ENCODE data around the gene PSMG1.
A peak's percentile ranks its signal among the peaks of the same experiment; 100 is the strongest.
"Not testable (repeated sequence)": the region's sequence is repeated elsewhere in the genome, so short reads cannot be mapped to it uniquely, and the experiment has no call there.

The PSMG1 gene

GRCh38 chr21:39156024-39156423, 27.2 kb downstream of the PSMG1 start:
- no peak for DNase-seq (ENCODE audit: low spot score)

DNA sequence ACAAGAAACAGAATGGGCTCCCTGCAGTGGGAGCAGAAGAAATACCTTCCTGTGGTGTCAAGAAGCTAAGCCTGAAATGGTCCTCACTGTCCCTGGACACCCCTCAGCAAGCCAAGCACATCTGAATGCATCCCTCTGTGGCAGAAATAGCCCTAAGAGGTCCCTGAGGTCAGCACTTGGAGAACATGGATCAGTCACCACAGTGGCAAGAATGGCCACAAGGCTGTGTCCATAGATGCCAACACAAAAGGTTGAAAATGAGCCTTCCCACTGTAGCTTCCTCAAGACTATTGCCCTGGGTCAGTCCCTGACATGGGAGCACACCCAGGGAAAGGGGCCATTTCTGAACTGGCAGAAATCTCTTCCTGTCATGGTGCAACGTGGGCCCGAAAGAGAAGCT, 27.7 kb downstream of the PSMG1 start:
- no peak for DNase-seq (ENCODE audit: low spot score)

GRCh38 chr21:39153842-39154241, 29.4 kb downstream of the PSMG1 start:
- DNase-seq (ENCODE audit: low spot score), result no peak

DNA sequence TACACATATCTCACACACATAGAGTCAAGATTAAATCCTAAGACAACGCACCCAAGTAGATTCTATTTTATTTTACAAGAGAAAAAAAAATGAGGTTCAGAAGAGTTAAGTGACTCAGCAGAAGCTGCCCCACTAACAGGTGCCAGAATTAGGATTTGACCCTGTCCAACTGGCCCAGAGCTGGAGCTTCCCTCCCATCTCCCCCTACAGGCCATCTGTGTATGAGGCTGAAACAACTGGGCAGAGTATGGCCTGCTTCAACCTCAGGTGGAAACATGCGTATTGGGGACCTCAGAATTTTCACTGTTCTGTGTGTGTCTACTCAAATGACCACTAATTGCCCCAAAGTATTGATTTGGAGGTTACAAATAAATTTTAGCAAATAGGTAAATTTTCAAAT, 29.9 kb downstream of the PSMG1 start:
- peak; percentile 42 for DNase-seq (ENCODE audit: low spot score)

DNA sequence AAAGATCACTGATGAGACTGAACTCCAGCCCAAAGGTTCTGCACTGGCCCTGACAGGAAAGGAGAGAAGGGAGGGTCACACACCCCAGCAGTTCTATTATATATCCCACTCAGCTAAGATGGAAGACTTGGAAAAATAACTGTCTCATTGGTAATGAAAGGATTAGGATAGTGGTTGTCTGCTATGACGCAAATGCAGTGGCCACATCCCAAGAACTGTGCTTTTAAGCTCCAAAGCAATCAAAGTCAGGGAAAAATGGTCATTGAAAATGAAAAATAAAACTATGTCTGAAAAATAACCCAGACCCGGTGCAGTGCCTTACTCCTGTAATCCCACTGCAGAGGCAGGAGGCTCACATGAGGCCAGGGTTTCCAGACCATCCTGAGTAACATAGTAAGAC, 31.0 kb downstream of the PSMG1 start:
- no peak for DNase-seq (ENCODE audit: low spot score)

DNA sequence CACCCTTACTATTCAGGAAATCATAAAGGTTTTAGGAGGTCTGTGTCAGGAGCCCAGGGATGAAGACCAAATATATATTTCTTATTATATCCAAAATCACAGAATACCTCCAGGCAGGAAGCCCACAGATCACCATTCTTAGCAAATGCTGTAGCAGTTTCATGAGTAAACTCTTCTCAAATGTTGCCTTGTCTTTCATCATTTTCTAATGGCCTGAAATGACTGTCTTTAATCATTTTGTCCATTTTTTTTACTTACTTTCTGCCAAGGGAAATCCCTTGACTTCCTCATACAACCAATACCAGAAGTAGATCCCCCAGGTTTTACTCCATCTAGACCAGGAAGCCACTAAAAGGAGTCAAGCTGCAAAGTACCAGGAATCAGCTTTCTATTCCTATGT, 32.4 kb downstream of the PSMG1 start:
- no peak for DNase-seq (ENCODE audit: low spot score)

DNA sequence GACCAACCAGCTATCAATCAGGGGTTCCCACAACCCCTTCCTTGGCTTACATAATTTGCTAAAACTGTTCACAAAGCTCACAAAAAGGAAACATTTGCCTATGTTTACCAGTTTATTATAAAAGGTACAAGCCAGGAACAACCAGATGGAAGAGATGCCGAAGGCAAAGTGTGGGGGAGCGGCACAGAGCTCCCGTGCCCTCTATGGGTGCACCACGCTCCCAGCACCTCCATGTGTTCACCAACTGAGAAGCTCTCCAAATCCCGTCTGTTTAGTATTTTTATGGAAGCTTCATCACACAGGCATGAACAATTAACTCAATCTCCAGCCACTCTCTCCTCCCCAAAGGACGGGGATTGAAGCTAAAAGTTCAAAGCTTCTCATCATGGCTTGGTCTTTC, 32.9 kb downstream of the PSMG1 start:
- no peak for DNase-seq (ENCODE audit: low spot score)

- DNase-seq (ENCODE audit: low spot score), result no peak
These were observed 33.4 kb downstream of the PSMG1 start for GRCh38 chr21:39149882-39150281.

DNA sequence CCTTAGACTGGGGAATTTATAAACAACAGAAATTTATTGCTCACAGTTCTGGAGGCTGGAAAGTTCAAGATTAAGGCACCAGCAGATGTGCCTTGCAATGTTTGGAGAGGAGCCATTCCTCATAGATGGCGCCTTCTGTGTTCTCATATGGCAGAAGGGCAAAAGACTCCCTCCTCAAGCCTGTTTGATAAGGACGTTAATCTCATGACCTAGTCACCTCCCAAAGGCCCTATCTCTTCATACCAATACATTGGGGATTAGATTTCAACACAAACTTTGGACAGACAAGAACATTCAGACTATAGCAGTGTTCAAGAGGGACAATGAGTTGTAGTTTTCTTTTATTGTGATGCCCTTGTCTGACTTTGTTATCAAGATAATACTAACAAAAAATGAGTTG, 34.3 kb downstream of the PSMG1 start:
- no peak for DNase-seq (ENCODE audit: low spot score)

DNA sequence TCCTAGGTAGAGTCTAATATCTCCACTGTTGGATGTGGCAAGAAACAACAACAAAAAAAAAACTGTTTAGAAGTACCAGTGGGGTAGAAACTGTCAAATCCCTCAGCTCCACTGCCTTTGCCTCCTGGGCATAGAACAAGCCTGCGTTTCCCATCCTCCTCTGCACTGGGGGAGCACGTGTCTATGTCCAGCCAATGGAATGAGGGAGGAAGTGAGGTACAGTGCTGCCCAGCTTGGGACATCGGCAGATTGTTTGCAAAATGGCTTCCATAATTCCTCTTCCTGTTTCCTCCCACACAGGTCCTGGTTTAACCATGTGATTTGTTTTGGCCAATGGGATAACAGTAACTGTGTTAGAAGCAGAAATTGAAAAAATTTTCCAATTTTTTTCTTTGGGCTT, 39.1 kb downstream of the PSMG1 start:
- no peak for DNase-seq (ENCODE audit: low spot score)

DNA sequence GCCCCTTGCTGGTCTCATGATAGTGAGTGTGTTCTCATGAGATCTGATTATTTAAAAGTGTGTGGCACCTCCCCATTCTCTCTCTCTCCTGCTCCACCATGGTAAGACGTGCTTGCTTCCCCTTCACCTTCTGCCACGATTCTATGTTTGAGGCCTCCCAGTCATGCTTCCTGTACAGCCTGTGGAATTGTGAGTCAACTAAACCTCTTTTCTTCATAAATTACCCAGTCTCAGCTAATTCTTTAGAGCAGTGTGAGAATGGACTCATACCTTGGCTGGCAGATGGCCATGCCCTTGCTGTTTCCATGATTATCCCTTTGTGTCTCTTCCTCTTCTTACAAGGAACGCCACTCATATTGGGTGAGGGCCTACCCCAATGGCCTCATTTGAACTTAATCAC, 40.3 kb downstream of the PSMG1 start:
- DNase-seq (ENCODE audit: low spot score), result no peak

DNA sequence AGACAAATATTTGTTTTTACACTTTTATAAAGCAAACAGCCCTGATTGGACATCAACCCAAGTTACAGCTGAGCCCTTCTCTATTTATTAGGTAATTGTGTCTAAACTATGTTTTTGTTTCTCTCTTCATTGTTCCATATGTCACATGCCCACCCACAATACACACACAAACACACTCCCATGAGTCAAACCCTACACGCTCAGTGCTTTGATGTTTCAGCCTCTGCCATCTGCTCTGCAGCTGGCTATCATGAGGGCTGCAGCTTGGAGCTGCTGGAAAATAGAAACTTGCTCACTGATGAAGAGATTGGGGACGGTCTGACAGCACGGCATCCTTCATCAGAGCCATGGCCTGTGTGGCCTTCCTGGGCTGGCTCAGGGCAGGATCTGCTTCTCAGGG, 41.7 kb downstream of the PSMG1 start:
- DNase-seq (ENCODE audit: low spot score), result no peak

- DNase-seq (ENCODE audit: low spot score), result no peak
These were observed 45.7 kb downstream of the PSMG1 start for GRCh38 chr21:39137248-39138178.

GRCh38 chr21:39136711-39137110, 46.5 kb downstream of the PSMG1 start:
- DNase-seq (ENCODE audit: low spot score), result no peak

DNA sequence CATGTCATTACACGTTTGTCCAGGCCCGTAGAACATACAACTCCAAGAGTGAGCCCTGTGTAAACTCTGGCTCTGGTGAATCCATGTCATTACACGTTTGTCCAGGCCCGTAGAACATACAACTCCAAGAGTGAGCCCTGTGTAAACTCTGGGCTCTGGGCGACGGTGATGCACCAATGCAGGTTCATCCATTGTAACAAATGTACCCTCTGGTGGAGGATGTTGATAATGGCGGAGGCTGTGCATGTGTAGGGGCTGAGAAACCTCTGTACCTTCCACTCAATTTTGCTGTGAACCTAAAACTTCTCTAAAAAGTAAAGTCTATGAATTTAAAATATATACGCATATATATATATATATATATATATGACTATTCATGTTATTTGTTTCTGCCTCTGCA, 47.1 kb downstream of the PSMG1 start:
- not testable (repeated sequence) for DNase-seq (ENCODE audit: low spot score)

- DNase-seq (ENCODE audit: low spot score), result no peak
These were observed 48.9 kb downstream of the PSMG1 start for GRCh38 chr21:39134288-39134810.

DNA sequence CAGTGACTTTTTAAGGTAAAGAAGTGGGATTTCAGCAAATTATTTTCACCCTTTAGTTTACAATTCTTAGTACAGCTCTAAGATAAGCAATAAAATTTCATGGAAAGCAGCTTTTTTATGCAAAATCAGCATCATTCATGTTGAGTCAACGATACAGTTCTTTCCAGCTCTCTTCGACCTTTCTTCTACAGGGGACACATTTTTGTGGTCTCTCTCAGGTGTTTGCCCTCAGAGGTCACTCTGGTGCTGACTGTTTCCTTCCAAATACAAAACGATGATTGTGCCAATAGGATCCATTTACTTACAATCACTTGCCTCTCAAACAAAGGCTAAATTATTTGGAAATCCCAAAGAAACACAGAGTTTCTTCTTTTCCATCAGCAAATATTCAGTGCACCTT, 51.0 kb downstream of the PSMG1 start:
- no peak for DNase-seq (ENCODE audit: low spot score)

DNA sequence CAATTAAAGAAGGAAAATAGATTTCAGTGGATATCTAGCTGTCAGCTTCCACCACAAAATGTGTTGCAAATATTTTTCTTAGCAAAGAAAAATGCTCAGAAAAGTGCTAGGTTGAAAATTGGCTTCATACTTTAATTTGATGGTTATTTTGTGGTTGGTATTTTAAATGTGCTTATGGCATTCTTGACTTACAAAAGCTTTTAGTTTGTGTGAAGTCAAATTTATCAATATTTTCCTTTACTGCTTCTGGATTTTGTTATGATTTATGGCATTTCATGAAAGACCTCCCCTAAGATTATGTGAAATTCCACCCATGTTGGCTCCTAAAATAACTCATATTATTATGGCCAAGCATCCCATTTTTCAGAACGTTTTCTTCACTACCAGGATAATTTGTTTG, 51.5 kb downstream of the PSMG1 start:
- no peak for DNase-seq (ENCODE audit: low spot score)

DNA sequence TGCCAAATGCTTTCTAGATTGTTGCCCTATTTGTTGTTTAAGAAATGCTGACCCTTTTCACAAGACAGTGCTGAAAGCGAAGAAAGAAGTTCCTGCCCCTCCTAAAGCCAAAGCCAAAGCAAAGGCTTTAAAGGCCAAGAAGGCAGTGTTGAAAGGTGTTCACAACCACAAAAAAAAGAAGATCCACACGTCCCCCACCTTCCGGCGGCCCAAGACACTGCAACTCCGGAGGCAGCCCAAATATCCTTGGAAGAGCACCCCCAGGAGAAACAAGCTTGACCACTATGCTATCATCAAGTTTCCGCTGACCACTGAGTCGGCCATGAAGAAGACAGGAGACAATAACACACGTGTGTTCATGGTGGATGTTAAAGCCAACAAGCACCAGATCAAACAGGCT, 55.7 kb downstream of the PSMG1 start:
- DNase-seq (ENCODE audit: low spot score), result no peak

DNA sequence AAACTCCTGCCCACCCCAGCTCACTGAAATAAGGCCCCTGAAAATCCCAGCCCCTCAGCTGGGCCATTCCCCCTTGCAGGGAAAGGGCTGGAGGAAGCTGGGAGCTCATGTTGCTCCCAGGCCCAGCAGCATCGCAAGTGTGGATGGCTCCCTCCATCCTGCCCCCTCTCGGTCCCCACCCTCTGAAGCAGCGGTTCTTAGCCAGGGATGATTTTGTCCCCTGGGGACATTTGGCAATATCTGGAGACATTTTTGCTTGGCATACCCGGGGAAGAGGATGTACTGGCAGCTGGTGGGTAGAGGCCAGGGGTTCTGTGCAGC, 56.8 kb downstream of the PSMG1 start:
- no peak for DNase-seq (ENCODE audit: low spot score)

GRCh38 chr21:39125752-39126485, 57.3 kb downstream of the PSMG1 start:
- DNase-seq (ENCODE audit: low spot score), result peak; percentile 55
